K562 treated with DMSO at 1 percent for 4 hours (cell line): Measurements from ENCODE around the gene ATF6B. TPM values are rescaled to one million over a fixed set of nuclear protein-coding genes. Genes with fewer than 3 reads are reported as not detected.

Experiments
- total RNA-seq: library from RNA; unstranded; fragments of 300-600 nt; gene quantifications from 2 replicates; pipeline ENCODE4 v1.2.3, GENCODE V29; 2022; ENCODE audit not compliant: insufficient read depth

ATF6B gene
- total RNA-seq: 120 and 128 TPM in 2 replicates

GRCh38 chr6:32127717-32128592 lies at the start of gene ATF6B:
ATF6B (minus strand) TSS chr6:32128246; CDS start chr6:32128207, 39 bp downstream.

DNA sequence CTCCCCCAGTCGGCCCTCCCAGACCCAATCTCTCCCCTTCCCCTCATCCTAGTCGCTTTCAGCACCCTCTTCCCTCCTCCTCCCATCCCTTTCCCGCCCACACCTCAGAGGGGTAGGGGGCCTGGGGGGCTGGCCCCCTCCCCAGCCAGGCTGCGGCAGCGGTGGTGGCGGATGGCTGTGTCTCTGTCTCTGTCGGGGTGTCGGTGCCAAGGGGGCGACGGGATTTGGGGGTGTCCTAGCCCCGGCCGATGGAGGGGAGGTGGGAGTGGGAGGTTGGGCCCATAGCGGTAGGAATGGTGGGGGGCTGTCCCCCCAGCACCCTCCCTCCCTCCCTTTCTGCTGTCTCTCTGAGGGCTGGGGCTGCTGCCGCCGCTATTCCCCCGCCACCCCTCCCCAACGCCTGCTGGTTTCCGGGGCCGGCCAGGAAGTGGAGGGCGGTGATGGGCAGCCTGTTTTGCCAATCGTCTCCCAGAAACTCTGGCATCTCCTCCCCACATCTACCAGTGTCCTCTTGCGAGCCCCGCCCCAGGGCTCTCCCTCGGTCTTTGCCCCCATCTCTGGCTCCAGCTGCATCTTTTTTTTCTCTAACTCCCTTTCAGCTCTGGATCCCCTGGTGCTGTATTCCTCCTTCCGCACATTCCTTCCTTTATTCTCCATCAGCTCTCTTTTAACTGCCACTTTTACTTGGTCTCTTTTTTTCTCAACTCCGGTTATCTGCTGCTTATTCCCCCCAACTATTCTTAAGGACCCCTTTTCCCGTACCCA lies 47.8 kb upstream of the ATF6B start, which contains the start of gene AGPAT1:
Gene AGPAT1 (minus strand): TSS at position 374 of the 765 bp plus-strand sequence. CDS start 4,588 bp downstream, outside the sequence.

DNA sequence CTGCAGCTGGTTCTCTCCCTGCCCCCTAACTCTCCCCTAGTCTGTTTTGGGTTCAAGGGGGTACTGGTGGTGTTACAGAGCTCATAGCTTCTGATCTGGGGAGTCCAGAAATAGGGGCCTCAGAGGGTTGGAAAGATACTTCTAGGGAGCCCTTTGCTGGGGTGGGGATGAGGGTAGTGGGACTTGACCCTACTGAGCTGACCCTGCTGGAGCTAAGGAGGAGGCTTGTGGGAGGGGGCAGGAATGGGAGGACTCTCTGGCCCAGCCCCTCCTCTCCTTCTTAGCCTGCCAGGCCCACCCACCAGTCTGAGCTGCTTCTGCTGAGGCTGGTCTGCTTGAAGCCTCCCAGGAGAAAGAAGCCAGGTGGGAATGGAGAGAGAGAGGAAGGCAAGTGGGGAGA lies 36.2 kb upstream of the ATF6B start, which contains the start of gene EGFL8:
Gene EGFL8 (plus strand): TSS at position 301 of the 400 bp plus-strand sequence. CDS start 1,571 bp downstream, outside the sequence.

DNA sequence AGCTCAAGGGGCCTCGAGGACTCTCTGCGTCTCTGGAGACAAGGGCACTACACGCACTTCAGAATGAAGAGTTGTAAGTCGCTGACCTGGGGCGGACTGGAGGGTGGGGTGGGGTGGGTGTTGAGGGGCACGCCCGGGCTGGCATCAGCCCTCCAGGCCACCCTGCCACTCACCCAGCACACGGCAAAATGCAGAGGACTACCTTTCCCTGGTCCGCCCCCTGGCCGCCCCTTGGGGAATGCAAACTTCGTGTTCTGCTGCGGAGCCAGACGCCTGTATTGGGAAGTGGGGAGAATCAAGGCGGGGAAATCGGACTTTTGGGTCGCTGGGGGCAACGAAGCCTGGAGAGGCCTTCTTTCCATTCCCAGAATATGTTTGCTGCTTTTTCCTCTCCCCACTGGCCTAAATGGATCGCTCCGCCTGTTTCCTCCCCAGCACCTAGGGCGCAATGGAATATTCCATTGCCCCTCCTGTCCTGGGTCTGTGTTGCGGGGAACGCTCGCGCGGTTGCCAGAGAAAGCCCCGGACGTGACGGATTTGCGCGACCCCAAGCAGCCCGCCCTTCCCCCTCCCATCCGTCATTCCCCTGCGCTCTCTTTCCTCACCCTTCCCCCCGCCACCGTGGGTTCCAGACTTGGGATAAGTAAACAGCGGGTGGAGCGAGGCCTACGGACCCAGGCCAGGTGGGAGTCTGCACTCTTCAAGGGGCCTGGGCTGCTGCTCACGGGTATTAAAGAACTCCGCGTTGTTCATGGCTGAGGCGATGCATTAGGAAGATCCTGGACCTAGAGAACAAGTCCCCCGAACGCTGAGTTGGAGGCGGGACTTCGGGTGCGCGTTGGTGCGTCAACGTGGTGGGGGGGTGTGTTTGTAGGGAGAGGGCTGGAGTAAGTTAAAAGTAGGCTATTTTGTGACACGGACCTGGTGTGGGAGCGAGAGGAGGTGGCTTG lies 25.8 kb upstream of the ATF6B start, which contains the start of gene PPT2:
Gene PPT2 (plus strand): TSS at position 578 of the 950 bp plus-strand sequence. CDS start 454 bp downstream, outside the sequence.

DNA sequence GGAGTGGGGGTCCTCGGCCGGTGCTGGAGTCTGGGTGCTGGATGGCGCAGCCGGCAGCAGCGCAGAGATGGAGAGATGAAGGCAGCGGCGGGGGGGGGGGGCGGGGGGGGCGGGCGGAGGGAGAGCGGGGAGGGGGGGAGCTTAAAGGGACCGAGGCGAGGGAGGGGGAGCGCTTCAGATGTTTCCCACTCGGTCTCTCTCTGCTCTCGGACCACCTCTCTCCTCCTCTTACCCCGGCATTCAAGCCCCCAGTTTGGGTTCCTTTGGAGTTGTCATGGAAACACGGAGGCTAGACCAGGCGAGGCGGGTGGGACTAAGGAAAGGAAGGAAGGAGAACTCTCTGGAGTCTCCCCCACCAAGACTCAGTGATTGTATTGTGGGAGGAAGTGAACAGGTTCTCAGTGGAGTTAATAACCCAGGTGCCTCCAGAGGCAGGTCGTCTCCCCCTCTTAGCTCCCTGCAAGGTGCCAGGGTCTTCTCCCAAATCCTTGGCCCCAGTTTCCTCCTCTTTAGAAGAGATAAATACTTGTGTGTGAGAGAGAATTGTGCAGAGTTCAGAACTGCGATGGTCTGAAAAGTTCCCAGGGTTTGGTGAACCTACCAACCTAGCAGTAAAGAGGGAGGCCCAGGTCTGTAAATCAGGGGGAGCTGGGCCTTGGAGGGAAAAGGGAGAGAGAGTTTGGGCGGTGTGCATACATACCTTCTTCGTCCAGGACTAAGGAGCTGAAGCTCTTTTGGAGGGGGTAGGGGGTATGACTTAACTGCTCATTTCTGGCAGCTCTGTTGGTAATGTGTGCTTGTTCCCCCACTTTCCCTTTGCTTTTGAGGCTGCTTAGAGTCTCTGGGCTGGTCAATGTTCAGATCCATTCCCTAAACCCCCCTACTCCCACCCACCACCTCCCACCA lies 24.1 kb upstream of the ATF6B start, which contains the start of gene PRRT1:
Gene PRRT1 (minus strand): TSS at position 77 of the 906 bp plus-strand sequence. CDS start 112 bp downstream, outside the sequence.

GRCh38 chr6:32109114-32109764 lies 18.8 kb downstream of the ATF6B start, which contains the start of gene TNXB:
TNXB (minus strand) TSS chr6:32109338; CDS start chr6:32098198, 11,140 bp downstream.

Other genes with a start within 250 kb of the ATF6B start
- gene SLC44A4, start 249.2 kb downstream of the ATF6B start, total RNA-seq: 12.7 and 13.4 TPM in 2 replicates
- 61.5 and 78.2 TPM in 2 replicates for gene EHMT2, start 230.5 kb downstream of the ATF6B start, total RNA-seq
- 6.4 and 10.3 TPM in 2 replicates for gene ZBTB12, start 226.2 kb downstream of the ATF6B start, total RNA-seq
- gene C2, start 200.5 kb downstream of the ATF6B start, total RNA-seq: 8.3 and 9.1 TPM in 2 replicates
- gene CFB, start 182.2 kb downstream of the ATF6B start, total RNA-seq: 3.8 TPM in 1 of 2 replicates, not detected in the other
- gene NELFE, start 169.3 kb downstream of the ATF6B start, total RNA-seq: 78.2 and 128 TPM in 2 replicates
- 43.6 and 60.1 TPM in 2 replicates for gene SKIC2, start 169.1 kb downstream of the ATF6B start, total RNA-seq
- 16.6 and 24.1 TPM in 2 replicates for gene DXO, start 156.1 kb downstream of the ATF6B start, total RNA-seq
- gene C4A, start 146.2 kb downstream of the ATF6B start, total RNA-seq: 4.3 and 10.0 TPM in 2 replicates
- 3.6 and 8.2 TPM in 2 replicates for gene C4B, start 113.5 kb downstream of the ATF6B start, total RNA-seq
- gene CYP21A2, start 89.8 kb downstream of the ATF6B start, total RNA-seq: 0.98 and 1.1 TPM in 2 replicates
- 22.0 and 35.7 TPM in 2 replicates for gene TNXB, start 18.9 kb downstream of the ATF6B start, total RNA-seq
- gene FKBPL, start 2.0 kb upstream of the ATF6B start, total RNA-seq: 11.5 and 15.9 TPM in 2 replicates
- 2.9 and 6.5 TPM in 2 replicates for gene PRRT1, start 23.7 kb upstream of the ATF6B start, total RNA-seq
- 38.0 and 64.2 TPM in 2 replicates for gene PPT2, start 25.9 kb upstream of the ATF6B start, total RNA-seq
- gene EGFL8, start 36.3 kb upstream of the ATF6B start, total RNA-seq: 8.0 and 27.8 TPM in 2 replicates
- gene AGPAT1, start 47.8 kb upstream of the ATF6B start, total RNA-seq: 119 and 131 TPM in 2 replicates
- gene RNF5, start 50.2 kb upstream of the ATF6B start, total RNA-seq: 263 and 269 TPM in 2 replicates
- gene AGER, start 56.0 kb upstream of the ATF6B start, total RNA-seq: 7.3 and 8.0 TPM in 2 replicates
- gene PBX2, start 62.0 kb upstream of the ATF6B start, total RNA-seq: 58.1 and 74.9 TPM in 2 replicates
- 67.6 and 81.7 TPM in 2 replicates for gene GPSM3, start 64.4 kb upstream of the ATF6B start, total RNA-seq
- 2.3 TPM in 2 replicates for gene NOTCH4, start 95.8 kb upstream of the ATF6B start, total RNA-seq
- not detected in 2 replicates for gene TSBP1, start 243.7 kb upstream of the ATF6B start, total RNA-seq